Thoracic aorta (tissue), 2 donors: ENCODE results near the gene GIT2. TPM values are rescaled to one million over a fixed set of nuclear protein-coding genes. Genes with fewer than 3 reads are reported as not detected.

Experiments used
- ATAC-seq: fragments of 150-250 bp; one replicate; pipeline ENCODE4 v1.8.0; 2017; ENCODE audit warnings: low read depth; ENCODE audit not compliant: insufficient number of reproducible peaks, low FRiP score
- DNase-seq: peaks from one replicate; pipeline ENCODE4 v3.0.0-alpha.2; 2020; ENCODE audit warnings: low spot score
- H3K27ac ChIP-seq, 2 donors: fragments of 200-600 bp; sonication (generic); 1 replicate in 1 of 2; 2 replicates in 1 of 2; pipeline ENCODE4 v1.5.1; 2016; ENCODE audit warnings: mild to moderate bottlenecking in 2 of 2, moderate library complexity in 2 of 2
- H3K27me3 ChIP-seq: fragments of 200-600 bp; sonication (generic); replicated peaks from 2 replicates; pipeline ENCODE4 v1.6.0; 2016; ENCODE audit warnings: mild to moderate bottlenecking; ENCODE audit not compliant: insufficient read depth
- H3K36me3 ChIP-seq: fragments of 200-600 bp; sonication (generic); one replicate; pipeline ENCODE4 v1.5.1; 2016
- H3K4me1 ChIP-seq, 2 donors: fragments of 200-600 bp; sonication (generic); 1 replicate in 1 of 2; 2 replicates in 1 of 2; pipeline versions ENCODE4 v1.5.1 to v1.6.0; 2016; ENCODE audit warnings: low read depth in 2 of 2, mild to moderate bottlenecking in 1 of 2; ENCODE audit not compliant: control insufficient read depth in 1 of 2
- H3K4me3 ChIP-seq: fragments of 200-600 bp; sonication (generic); 2 replicates; pipeline ENCODE4 v1.5.1; 2016; ENCODE audit warnings: mild to moderate bottlenecking
- H3K9me3 ChIP-seq: fragments of 200-600 bp; sonication (generic); 2 replicates; pipeline ENCODE4 v1.5.1; 2016
- CTCF ChIP-seq: fragments of 200-600 bp; sonication (generic); IDR thresholded peaks from one replicate; pipeline ENCODE4 v1.5.1; 2019; ENCODE audit warnings: antibody characterized with exemption
- total RNA-seq, 2 donors: library from RNA; depleted of rRNA; stranded (reverse); fragments of >200 nt; gene quantifications; one replicate each; pipeline versions ENCODE4 v1.1.0 to v1.2.3, GENCODE V29; 2016

Gene GIT2
- total RNA-seq, 2 donors from 2014 or later, result 45.2 to 71.5 TPM

DNA sequence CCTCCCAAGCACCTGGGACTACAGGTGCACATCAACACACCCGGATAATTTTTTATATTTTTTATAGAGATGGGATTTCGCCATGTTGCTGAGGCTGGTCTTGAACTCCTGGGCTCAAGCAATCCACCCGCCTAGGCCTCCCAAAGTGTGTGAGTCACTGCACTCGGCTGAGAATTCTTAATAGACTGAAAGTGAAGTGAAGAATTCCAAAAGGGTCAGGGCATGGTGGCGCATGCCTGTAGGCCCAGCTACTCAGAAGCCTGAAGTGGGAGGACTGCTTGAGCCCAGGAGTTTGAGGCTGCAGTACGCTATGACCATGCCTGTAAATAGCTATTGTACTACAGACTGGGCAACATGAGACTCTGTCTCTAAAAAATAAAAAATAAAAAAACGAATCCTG lies 52.4 kb downstream of the GIT2 start:
- Histone ChIP-seq H3K36me3 (peaks cover 5% of the 10 kb centered on the region), H3K9me3 (no peaks in the 10 kb centered on the region), H3K27me3 (no peaks in the 10 kb centered on the region), H3K4me3 (no peak overlapping the region), H3K27ac (no peak overlapping the region), H3K4me1 (peaks cover 8 to 40% of the 10 kb centered on the region in 2 donors)
- no peak for TF ChIP-seq CTCF
- DNase-seq (no peak), ATAC-seq (no peak)

DNA sequence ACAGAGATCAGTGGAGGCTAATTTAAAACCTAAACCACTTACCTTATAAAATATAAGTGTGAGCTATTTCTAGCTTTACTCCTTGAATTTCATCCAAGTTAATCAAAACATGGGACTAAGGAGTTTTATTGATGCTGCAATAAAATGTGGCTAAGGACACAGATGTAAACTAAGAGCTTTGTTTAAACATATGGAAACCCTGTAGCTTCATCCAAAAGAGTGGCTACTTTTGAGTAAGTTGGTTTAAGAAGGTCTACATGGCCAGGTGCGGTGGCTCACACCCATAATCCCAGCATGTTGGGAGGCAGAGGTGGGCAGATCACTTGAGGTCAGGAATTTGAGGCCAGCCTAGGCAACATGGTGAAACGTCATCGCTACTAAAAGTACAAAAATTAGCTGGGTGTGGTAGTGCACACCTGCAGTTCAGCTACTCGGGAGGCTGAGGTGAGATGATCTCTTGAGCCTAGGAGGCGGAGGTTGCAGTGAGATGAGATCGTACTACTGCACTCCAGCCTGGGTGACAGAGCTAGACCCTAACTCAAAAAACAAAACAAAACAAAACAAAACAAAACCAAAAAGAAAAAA lies 55.7 kb downstream of the GIT2 start:
- Histone ChIP-seq H3K4me3 (no peak overlapping the region), H3K4me1 (peaks cover 0 to 8% of the 10 kb centered on the region in 2 donors), H3K9me3 (no peaks in the 10 kb centered on the region), H3K27ac (no peak overlapping the region), H3K36me3 (peaks cover 20% of the 10 kb centered on the region), H3K27me3 (no peaks in the 10 kb centered on the region)
- DNase-seq (no peak), ATAC-seq (no peak)
- no peak for TF ChIP-seq CTCF

- Histone ChIP-seq H3K27me3 (no peaks in the 10 kb centered on the region), H3K4me1 (no peaks in the 10 kb centered on the region), H3K36me3 (peaks cover 20% of the 10 kb centered on the region), H3K4me3 (no peak overlapping the region), H3K9me3 (no peaks in the 10 kb centered on the region), H3K27ac (no peak overlapping the region)
- DNase-seq (no peak), ATAC-seq (no peak)
- no peak for TF ChIP-seq CTCF
These were observed 56.7 kb downstream of the GIT2 start for GRCh38 chr12:109939504-109939903.

DNA sequence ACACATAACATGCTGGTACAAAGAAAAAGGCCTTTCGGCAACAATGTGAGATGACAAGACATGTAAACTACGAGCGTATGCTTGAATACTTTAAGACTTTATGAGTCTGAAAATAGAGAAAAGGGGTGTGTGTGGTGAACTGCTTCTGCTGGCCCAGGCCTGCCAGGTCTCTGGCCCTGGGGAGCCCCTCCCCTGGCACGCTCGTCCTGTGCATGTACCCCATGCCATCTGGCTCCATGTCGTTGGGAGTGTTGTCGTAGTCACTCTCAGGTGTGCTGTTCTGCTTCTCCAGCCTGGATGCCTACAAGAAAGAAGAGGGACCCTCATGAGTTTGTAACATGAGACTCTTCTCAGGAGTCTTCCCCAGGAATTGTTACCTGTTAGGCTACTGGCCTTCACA lies 57.2 kb downstream of the GIT2 start:
- DNase-seq, result no peak
- H3K4me1 ChIP-seq, result no peaks in the 10 kb centered on the region
- no peaks in the 10 kb centered on the region for H3K9me3 ChIP-seq
- TF ChIP-seq CTCF, result no peak
- no peaks in the 10 kb centered on the region for H3K27me3 ChIP-seq
- ATAC-seq, result no peak
- H3K4me3 ChIP-seq, result no peak overlapping the region
- H3K36me3 ChIP-seq, result peaks cover 21% of the 10 kb centered on the region
- H3K27ac ChIP-seq, result no peak overlapping the region

- Histone ChIP-seq H3K9me3 (no peaks in the 10 kb centered on the region), H3K4me3 (no peak overlapping the region), H3K36me3 (peaks cover 27% of the 10 kb centered on the region), H3K4me1 (no peaks in the 10 kb centered on the region), H3K27ac (no peak overlapping the region), H3K27me3 (no peaks in the 10 kb centered on the region)
- ATAC-seq (no peak), DNase-seq (no peak)
- TF ChIP-seq CTCF, result no peak
These were observed 58.8 kb downstream of the GIT2 start for GRCh38 chr12:109937371-109937770.
